CD14-positive monocyte (primary cell): Measurements from ENCODE around the gene STK32C. TPM values are rescaled to one million over a fixed set of nuclear protein-coding genes. Genes with fewer than 3 reads are reported as not detected.

Source experiments
- DNase-seq, 3 donors: peaks; one replicate each; pipeline ENCODE4 v3.0.0-alpha.2; 2011 to 2022
- H2AFZ ChIP-seq: 2 replicates; pipeline ENCODE4 v1.6.0; 2012; ENCODE audit warnings: mild to moderate bottlenecking, low read depth, low read length, inconsistent platforms; ENCODE audit not compliant: insufficient read depth, poor library complexity, severe bottlenecking
- H3K27ac ChIP-seq, 2 donors: 1 replicate in 1 of 2; 2 replicates in 1 of 2; pipeline ENCODE4 v1.5.1; 2012 to 2013; ENCODE audit warnings: low read length in 2 of 2, control low read depth in 1 of 2, inconsistent platforms in 1 of 2, low read depth in 1 of 2, mild to moderate bottlenecking in 1 of 2
- H3K27me3 ChIP-seq, 2 donors: one replicate each; pipeline versions ENCODE4 v1.6.0 to v1.6.1; 2011 to 2013; ENCODE audit warnings: low read length in 2 of 2; ENCODE audit not compliant: control insufficient read depth in 2 of 2, insufficient read depth in 2 of 2
- H3K36me3 ChIP-seq, 2 donors: replicated peaks in 1 of 2; 1 replicate in 1 of 2; 2 replicates in 1 of 2; pipeline versions ENCODE4 v1.5.1 to v1.6.1; 2012 to 2013; ENCODE audit warnings: low read length in 2 of 2, control low read depth in 1 of 2, inconsistent platforms in 1 of 2, mild to moderate bottlenecking in 1 of 2; ENCODE audit not compliant: insufficient read depth in 2 of 2, control insufficient read depth in 1 of 2
- H3K4me1 ChIP-seq, 2 donors: 1 replicate in 1 of 2; 2 replicates in 1 of 2; pipeline versions ENCODE4 v1.5.1 to v1.6.1; 2012 to 2013; ENCODE audit warnings: low read length in 2 of 2, control low read depth in 1 of 2, inconsistent platforms in 1 of 2, mild to moderate bottlenecking in 1 of 2, moderate library complexity in 1 of 2; ENCODE audit not compliant: insufficient read depth in 2 of 2, control insufficient read depth in 1 of 2
- H3K4me2 ChIP-seq: replicated peaks from 2 replicates; pipeline ENCODE3; 2012; ENCODE audit warnings: low read length, moderate library complexity, mild to moderate bottlenecking; ENCODE audit not compliant: poor library complexity, severe bottlenecking; ENCODE audit errors: extremely low read depth
- H3K4me3 ChIP-seq, 3 experiments: fragments of 200-600 bp in 1 of 3; sonication (generic) in 1 of 3; replicated peaks in 1 of 3; 1 replicate in 2 of 3; 2 replicates in 1 of 3; pipeline ENCODE4 v1.5.1; 2011 to 2013; ENCODE audit warnings: low read length in 3 of 3, mild to moderate bottlenecking in 3 of 3, control low read depth in 2 of 3, low read depth in 2 of 3, inconsistent platforms in 1 of 3, moderate library complexity in 1 of 3
- H3K79me2 ChIP-seq: 2 replicates; pipeline ENCODE4 v1.6.0; 2012; ENCODE audit warnings: mild to moderate bottlenecking, control low read depth, inconsistent platforms, low read length, moderate library complexity; ENCODE audit not compliant: insufficient read depth
- H3K9ac ChIP-seq: 2 replicates; pipeline ENCODE4 v1.6.0; 2017; ENCODE audit warnings: low read length, mild to moderate bottlenecking; ENCODE audit not compliant: insufficient read depth, poor library complexity, severe bottlenecking
- H3K9me3 ChIP-seq, 2 donors: replicated peaks in 1 of 2; 1 replicate in 1 of 2; 2 replicates in 1 of 2; pipeline versions ENCODE4 v1.5.1 to v1.6.1; 2012 to 2013; ENCODE audit warnings: low read length in 2 of 2, control low read depth in 1 of 2; ENCODE audit not compliant: control insufficient read depth in 1 of 2, insufficient read depth in 1 of 2
- H4K20me1 ChIP-seq: 2 replicates; pipeline ENCODE4 v1.6.0; 2012; ENCODE audit warnings: mild to moderate bottlenecking, low read length, control low read depth, moderate library complexity; ENCODE audit not compliant: insufficient read depth
- H3K27ac Mint-ChIP-seq, 7 donors: one replicate each; pipeline ENCODE4 v1.8.0; 2020; ENCODE audit warnings: mild to moderate bottlenecking in 7 of 7, mixed read lengths in 7 of 7, moderate library complexity in 6 of 7, inconsistent platforms in 2 of 7
- H3K27me3 Mint-ChIP-seq, 3 donors: one replicate each; pipeline ENCODE4 v1.8.0; 2021 to 2022; ENCODE audit warnings: low read depth in 3 of 3, mild to moderate bottlenecking in 3 of 3, mixed read lengths in 3 of 3, moderate library complexity in 3 of 3, inconsistent platforms in 1 of 3
- H3K36me3 Mint-ChIP-seq, 2 donors: one replicate each; pipeline ENCODE4 v1.8.0; 2020; ENCODE audit warnings: mixed read lengths in 2 of 2, inconsistent platforms in 1 of 2, mild to moderate bottlenecking in 1 of 2
- H3K4me1 Mint-ChIP-seq: one replicate; pipeline ENCODE4 v1.8.0; 2020; ENCODE audit warnings: mild to moderate bottlenecking, mixed read lengths
- H3K4me3 Mint-ChIP-seq, 2 donors: one replicate each; pipeline ENCODE4 v1.8.0; 2020; ENCODE audit warnings: mild to moderate bottlenecking in 2 of 2, mixed read lengths in 2 of 2, moderate library complexity in 1 of 2
- H3K9me3 Mint-ChIP-seq, 7 donors: one replicate each; pipeline ENCODE4 v1.8.0; 2020 to 2022; ENCODE audit warnings: mixed read lengths in 7 of 7, mild to moderate bottlenecking in 6 of 7, moderate library complexity in 6 of 7, inconsistent platforms in 2 of 7
- WGBS: methylation state at CpG from one replicate; pipeline ENCODE4 v1.1.5; 2013; ENCODE audit warnings: missing lambda C conversion rate; ENCODE audit not compliant: insufficient coverage; 5-methylcytosine and 5-hydroxymethylcytosine counted together
- intact Hi-C, 2 donors: fragments of 100-400 bp; cut with micrococcal nuclease; formaldehyde crosslinking; loops; one replicate each; pipeline versions ENCODE4 v1.15.0 to v1.15.1; 2023
- polyA plus RNA-seq, 3 donors: library from polyadenylated mRNA; depleted of rRNA in 1 of 3; unstranded in 2 of 3; stranded (reverse) in 1 of 3; fragments of 300-500 nt in 2 of 3; fragments of >200 nt in 1 of 3; fragmentation: Illumina TruSeq in 2 of 3; gene quantifications; 1 replicate in 2 of 3; 2 replicates in 1 of 3; pipeline ENCODE4 v1.2.3, GENCODE V29; 2012 to 2021
- TF ChIP-seq, protein P1 (sequence below): fragments of 200-600 bp; IDR thresholded peaks from one replicate; pipeline ENCODE4 v1.8.0; 2022; ENCODE audit warnings: antibody characterized with exemption, mild to moderate bottlenecking

Gene STK32C
- polyA plus RNA-seq, 3 donors: 13.6 to 22.8 (median 18.4) TPM

DNA sequence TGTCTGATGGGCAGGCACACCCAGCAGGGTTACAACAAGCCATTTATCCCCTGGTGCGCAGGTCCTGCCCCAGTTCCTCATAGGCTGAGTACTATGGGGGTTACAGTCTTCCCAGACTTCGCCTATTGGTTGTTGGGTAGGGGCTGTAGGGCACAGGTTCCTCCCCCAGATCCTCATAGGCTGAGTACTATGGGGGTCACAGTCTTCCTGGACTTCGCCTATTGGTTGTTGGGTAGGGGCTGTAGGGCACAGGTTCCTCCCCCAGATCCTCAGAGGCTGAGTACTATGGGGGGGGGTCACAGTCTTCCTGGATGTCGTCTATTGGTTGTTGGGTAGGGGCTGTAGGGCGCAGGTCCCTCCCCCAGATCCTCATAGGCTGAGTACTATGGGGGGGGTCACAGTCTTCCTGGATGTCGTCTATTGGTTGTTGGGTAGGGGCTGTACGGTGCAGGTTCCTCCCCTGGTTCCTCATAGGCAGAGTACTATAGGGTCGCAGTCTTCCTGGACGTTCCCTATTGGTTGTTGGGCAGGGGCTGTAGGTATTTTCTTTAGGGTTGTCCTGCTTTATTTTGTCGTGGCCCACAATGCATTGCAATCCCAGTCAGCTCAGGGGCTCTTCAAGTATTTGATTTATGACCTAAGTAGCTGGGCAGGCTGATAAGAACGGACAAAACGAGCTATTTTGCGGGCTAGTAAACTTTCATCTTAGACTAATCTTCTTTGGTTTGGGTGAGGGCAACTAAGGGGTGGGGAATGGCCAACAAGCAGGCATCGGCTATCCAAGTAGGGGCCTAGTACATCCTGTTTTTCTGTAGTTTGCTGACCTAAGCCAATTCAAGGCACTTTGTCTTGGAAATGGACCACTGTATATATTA is 27.7 kb upstream of the STK32C start:
- peak overlapping the region; percentile 79 for H2AFZ ChIP-seq

GRCh38 chr10:132334631-132335188 is 27.0 kb upstream of the STK32C start:
- intact Hi-C loops: loop anchor here (5.0 to 10.0 kb wide), 2 partner anchors 200 to 432 kb away; partner anchors contain the start of genes INPP5A (in 1 of the 2) and PPP2R2D (in 1 of the 2)
- H3K79me2 ChIP-seq: peaks cover 32% of the 10 kb centered on the region
- H3K27me3 ChIP-seq: no peaks in the 10 kb centered on the region
- no peaks in the 10 kb centered on the region for H3K9me3 ChIP-seq
- H3K27ac ChIP-seq: peak overlapping the region; percentile 64 to 82
- peak overlapping the region; percentile 79 for H2AFZ ChIP-seq
- 62% methylated on average over 3 of the region's 4 CpGs for WGBS
- peak overlapping the region; percentile 1 to 79 (median 26) for H3K4me3 ChIP-seq
- peaks cover 0 to 1% (median 0%) of the 10 kb centered on the region in 3 donors for H3K27me3 Mint-ChIP-seq
- H4K20me1 ChIP-seq: peaks cover 4% of the 10 kb centered on the region
- peak overlapping the region; percentile 93 to 97 for H3K4me3 Mint-ChIP-seq
- H3K4me2 ChIP-seq: peak overlapping the region; percentile 73
- peaks cover 50 to 64% of the 10 kb centered on the region in 2 donors for H3K4me1 ChIP-seq
- peaks cover 15 to 21% of the 10 kb centered on the region in 2 donors for H3K36me3 Mint-ChIP-seq
- H3K27ac Mint-ChIP-seq: peak overlapping the region; percentile 88 to 95 (median 92)
- no peak overlapping the region for H3K9ac ChIP-seq
- peaks cover 0 to 5% of the 10 kb centered on the region in 2 donors for H3K36me3 ChIP-seq
- no peak for DNase-seq
- peaks cover 64% of the 10 kb centered on the region for H3K4me1 Mint-ChIP-seq
- TF ChIP-seq, protein P1, sequence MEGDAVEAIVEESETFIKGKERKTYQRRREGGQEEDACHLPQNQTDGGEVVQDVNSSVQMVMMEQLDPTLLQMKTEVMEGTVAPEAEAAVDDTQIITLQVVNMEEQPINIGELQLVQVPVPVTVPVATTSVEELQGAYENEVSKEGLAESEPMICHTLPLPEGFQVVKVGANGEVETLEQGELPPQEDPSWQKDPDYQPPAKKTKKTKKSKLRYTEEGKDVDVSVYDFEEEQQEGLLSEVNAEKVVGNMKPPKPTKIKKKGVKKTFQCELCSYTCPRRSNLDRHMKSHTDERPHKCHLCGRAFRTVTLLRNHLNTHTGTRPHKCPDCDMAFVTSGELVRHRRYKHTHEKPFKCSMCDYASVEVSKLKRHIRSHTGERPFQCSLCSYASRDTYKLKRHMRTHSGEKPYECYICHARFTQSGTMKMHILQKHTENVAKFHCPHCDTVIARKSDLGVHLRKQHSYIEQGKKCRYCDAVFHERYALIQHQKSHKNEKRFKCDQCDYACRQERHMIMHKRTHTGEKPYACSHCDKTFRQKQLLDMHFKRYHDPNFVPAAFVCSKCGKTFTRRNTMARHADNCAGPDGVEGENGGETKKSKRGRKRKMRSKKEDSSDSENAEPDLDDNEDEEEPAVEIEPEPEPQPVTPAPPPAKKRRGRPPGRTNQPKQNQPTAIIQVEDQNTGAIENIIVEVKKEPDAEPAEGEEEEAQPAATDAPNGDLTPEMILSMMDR: no peak
- H3K9me3 Mint-ChIP-seq: no peaks in the 10 kb centered on the region

More for the DNA sequence above, 27.7 kb upstream of the STK32C start:
- Mint-ChIP-seq H3K9me3 (no peaks in the 10 kb centered on the region), H3K4me1 (peaks cover 56% of the 10 kb centered on the region), H3K4me3 (peak overlapping the region; percentile 93 to 97), H3K27ac (peak overlapping the region; percentile 88 to 95 (median 92)), H3K36me3 (peaks cover 17 to 21% of the 10 kb centered on the region in 2 donors), H3K27me3 (peaks cover 0 to 1% (median 1%) of the 10 kb centered on the region in 3 donors)
- TF ChIP-seq, protein P1: no peak
- Histone ChIP-seq H3K9me3 (no peaks in the 10 kb centered on the region), H3K4me2 (peak overlapping the region; percentile 73), H3K79me2 (peaks cover 25% of the 10 kb centered on the region), H3K27me3 (no peaks in the 10 kb centered on the region), H3K4me3 (peak overlapping the region; percentile 3 to 79 (median 26)), H4K20me1 (no peaks in the 10 kb centered on the region), H3K27ac (peak overlapping the region; percentile 64 to 82), H3K4me1 (peaks cover 44 to 56% of the 10 kb centered on the region in 2 donors), H3K36me3 (peaks cover 0 to 7% of the 10 kb centered on the region in 2 donors), H3K9ac (no peak overlapping the region)
- intact Hi-C loops: loop anchor here in 1 of 2 donors (10.0 kb wide), 1 partner anchor 199 kb away; the partner anchor contains the start of gene INPP5A
- peak; percentile 85 to 89 (median 87) for DNase-seq
- WGBS: 1% methylated on average over 8 of the region's 14 CpGs
